GM21360 (cell line): ENCODE data around the gene CADPS.

ENCODE experiments used
- ATAC-seq: cut with Tn5 transposase; IDR thresholded peaks from one replicate; pipeline ENCODE4 v1.9.1; 2021; ENCODE audit warnings: mild to moderate bottlenecking, moderate library complexity; ENCODE audit not compliant: unreplicated experiment

The CADPS gene

GRCh38 chr3:62454916-62455315, 420.3 kb downstream of the CADPS start:
- ATAC-seq, result no peak

DNA sequence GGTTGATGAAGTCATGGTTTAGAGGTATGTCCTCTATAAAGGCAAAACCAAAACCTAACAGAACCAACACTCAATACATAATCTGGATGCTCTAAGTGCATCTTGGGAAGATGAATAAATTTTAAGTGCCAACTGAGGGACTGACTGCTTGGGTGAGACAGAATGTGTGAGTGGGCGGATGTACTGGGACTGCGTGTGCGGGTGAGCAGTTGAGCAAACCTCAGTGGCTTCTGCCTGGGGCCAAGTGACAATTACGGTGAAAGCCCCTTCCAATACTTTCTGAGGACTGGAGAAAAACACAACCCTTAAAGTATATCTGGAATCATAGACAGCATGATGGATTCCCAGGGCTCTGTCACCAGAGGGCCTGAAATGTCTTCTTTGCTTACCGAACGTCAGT, 421.8 kb downstream of the CADPS start:
- no peak for ATAC-seq

- no peak for ATAC-seq
Observed at GRCh38 chr3:62451211-62451887, 423.9 kb downstream of the CADPS start.

- peak; percentile 88 for ATAC-seq
Observed at GRCh38 chr3:62446337-62446940, 428.8 kb downstream of the CADPS start.

DNA sequence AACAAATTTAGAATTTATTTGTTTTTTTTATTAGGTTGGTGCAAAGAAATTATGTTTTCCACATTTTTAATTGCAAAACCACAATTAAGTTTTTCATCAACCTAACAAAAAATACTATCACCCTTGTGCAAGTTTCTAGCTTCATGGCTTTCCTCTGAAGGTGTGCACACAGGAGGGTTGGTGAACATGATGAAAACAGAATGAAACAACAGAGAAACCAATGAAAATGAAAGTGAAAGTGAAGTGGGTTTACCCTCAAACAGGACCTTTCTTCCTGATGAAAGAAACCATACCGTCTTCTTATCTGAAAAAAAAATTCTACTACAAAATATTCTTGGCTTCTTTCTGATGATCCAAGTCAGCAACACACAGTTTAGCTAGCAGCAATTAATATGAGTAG, 429.9 kb downstream of the CADPS start:
- no peak for ATAC-seq

- no peak for ATAC-seq
Observed at GRCh38 chr3:62439978-62440377, 435.2 kb downstream of the CADPS start.

GRCh38 chr3:62439176-62439813, 435.9 kb downstream of the CADPS start:
- ATAC-seq, result no peak

GRCh38 chr3:62436785-62437184, 438.4 kb downstream of the CADPS start:
- no peak for ATAC-seq

GRCh38 chr3:62433396-62433795, 441.8 kb downstream of the CADPS start:
- no peak for ATAC-seq

DNA sequence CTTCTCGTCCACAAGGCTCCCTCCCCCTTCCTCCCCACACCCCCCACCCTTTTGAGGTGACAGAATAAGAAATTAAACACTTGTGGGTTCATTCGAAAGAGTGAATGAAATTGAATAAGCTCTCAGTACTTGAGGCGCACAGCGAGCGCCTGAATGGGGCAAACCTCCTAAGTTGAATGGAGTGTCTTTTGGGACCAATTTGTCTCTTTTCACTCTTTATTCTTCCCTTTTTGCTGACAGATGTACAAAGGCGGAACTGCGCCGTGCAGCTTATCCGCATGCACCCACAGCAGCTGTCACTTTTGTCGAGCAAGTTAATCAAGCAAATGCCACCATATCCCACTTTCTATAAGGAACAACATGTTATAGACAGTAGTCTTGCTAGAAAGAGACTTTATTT, 454.0 kb downstream of the CADPS start:
- no peak for ATAC-seq

DNA sequence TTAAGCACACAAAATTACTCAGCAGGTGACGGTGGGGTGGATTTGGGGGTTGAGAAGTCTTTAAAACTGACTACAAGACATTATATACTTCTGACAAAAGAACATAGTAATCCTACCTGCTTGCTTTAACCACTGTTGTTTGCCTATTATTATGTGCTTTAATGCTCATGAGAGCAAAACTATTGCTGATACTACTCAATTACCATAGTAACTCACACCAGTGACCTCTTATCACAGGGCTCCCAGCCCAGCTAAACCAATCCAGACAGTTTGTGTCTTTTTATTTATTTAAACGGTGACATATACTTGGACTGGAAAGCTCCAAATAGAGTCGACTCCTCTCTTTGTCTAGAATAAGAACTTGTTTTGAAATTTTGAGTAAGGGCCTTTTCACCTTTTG, 459.1 kb downstream of the CADPS start:
- ATAC-seq, result no peak

- no peak for ATAC-seq
Observed at GRCh38 chr3:62415312-62415801, 459.9 kb downstream of the CADPS start.

DNA sequence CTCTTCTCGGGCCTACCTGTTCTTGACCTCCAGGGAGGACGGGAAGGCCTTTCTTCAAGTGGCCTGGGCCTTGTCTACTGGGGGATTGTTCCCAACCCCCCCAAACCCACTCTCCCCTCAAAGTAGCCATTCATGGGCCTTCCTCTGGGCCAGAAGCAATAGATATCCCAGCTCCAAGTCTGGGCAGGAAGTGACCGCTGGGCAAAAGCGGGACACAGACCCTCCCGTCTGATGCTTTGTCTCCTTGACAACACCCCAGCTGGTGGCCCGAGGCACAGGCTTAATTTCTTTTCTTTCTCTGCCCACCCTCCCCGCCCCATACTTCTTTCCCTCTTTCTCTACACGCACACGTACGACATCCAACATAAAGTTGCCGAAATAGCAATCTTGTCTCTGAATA, 460.4 kb downstream of the CADPS start:
- no peak for ATAC-seq

GRCh38 chr3:62413687-62414086, 461.5 kb downstream of the CADPS start:
- ATAC-seq, result no peak

GRCh38 chr3:62406945-62407344, 468.3 kb downstream of the CADPS start:
- ATAC-seq, result no peak

DNA sequence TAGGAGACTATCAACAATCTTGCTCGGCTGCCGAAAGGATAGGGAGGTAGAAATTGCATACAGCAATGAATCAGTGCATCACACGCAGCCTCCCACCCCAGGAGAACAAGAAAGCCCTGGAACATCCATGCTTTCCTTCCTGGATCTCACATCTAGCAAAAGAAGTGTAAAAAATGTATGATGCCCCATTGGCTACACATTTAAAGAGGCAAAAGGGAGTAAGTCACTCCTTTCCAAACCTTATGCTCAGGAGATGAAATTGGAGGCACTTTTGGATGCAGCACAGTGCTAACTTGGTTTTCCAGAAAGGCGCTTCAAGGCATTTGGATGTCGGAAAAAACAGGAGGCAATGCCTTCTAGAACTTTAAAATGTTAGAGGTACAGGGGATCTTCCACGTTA, 469.6 kb downstream of the CADPS start:
- no peak for ATAC-seq

GRCh38 chr3:62405135-62405534, 470.1 kb downstream of the CADPS start:
- no peak for ATAC-seq

GRCh38 chr3:62404321-62404720, 470.9 kb downstream of the CADPS start:
- ATAC-seq, result no peak

DNA sequence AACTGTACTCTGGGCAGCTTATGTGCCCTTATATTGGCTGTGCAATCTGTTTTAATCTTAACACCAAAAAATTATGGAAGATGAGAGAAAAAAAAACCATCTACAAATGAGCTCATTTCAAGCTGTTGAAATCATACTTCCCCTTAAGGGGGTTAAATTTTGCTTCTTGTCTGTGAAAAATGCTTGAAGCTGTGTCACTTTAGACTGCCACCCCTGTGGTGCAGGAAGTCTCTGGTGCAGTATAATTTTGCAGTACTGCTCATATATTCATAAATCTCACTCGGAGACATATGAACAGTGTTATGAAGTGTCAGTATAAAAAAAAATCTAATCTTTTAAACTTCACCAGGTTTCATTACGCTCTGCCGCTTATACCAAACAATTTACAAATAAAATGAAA, 471.5 kb downstream of the CADPS start:
- ATAC-seq, result no peak

DNA sequence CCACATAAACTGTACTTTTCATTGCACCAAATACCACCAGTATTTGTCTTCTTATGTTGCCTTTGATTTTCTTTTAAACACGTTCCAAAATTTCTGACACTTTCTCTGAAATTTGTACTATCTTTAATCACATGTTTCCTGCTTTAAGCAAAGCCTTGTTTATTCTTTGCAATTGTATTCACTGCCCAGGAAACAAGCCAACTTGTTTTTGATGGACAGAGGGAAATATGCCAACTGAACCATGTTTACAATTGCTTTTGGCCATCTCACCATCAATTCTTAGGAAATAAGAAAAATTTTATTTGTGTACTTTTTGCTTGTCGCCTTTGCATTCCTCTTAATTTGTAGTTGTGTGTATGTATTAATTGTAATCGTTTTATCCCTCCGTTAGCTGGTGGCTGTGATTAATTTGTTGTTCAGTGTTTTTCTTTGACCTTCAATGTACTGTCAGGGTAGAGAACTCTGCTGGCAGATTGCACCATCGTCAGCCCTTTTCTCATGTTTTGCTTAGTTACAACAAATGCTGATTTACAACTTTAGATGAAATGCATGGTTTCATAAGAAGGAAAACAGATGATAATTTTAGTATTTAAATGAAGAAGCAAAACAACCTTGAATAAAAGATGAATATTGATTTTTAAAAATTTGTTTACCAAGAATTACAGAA, 482.5 kb downstream of the CADPS start:
- no peak for ATAC-seq

- ATAC-seq, result no peak
Observed at GRCh38 chr3:62387251-62387650, 488.0 kb downstream of the CADPS start.

- ATAC-seq, result no peak
Observed at GRCh38 chr3:62379321-62379798, 495.9 kb downstream of the CADPS start.
